Esophagus squamous epithelium (tissue), 5 donors: ENCODE measurements around the gene NACC1. TPM values are rescaled to one million over a fixed set of nuclear protein-coding genes. Genes with fewer than 3 reads are reported as not detected.
A peak's percentile ranks its signal among the peaks of the same experiment; 100 is the strongest.

Source experiments
- DNase-seq: peaks from one replicate; lab custom pipeline; 2025; lab: John Stamatoyannopoulos, UW
- H3K27ac ChIP-seq, 4 donors: fragments of 200-600 bp; sonication (generic); one replicate each; pipeline ENCODE4 v1.5.1; 2016 to 2019; ENCODE audit warnings: mild to moderate bottlenecking in 1 of 4
- H3K27me3 ChIP-seq, 4 donors: fragments of 200-600 bp; sonication (generic); 1 replicate in 3 of 4; 2 replicates in 1 of 4; pipeline versions ENCODE4 v1.5.1 to v1.6.0; 2017 to 2021; ENCODE audit warnings: antibody characterized with exemption in 1 of 4
- H3K36me3 ChIP-seq, 3 donors: fragments of 200-600 bp; sonication (generic); one replicate each; pipeline ENCODE4 v1.5.1; 2016 to 2019
- H3K4me1 ChIP-seq, 3 donors: fragments of 200-600 bp; sonication (generic); one replicate each; pipeline ENCODE4 v1.5.1; 2017 to 2019
- H3K4me3 ChIP-seq, 4 donors: fragments of 200-600 bp; sonication (generic); 1 replicate in 3 of 4; 2 replicates in 1 of 4; pipeline ENCODE4 v1.5.1; 2016 to 2019; ENCODE audit warnings: mild to moderate bottlenecking in 2 of 4, moderate library complexity in 1 of 4
- H3K9me3 ChIP-seq, 3 donors: fragments of 200-600 bp; sonication (generic); one replicate each; pipeline ENCODE4 v1.5.1; 2016 to 2019
- CTCF ChIP-seq, 6 experiments: fragments of 450-650 bp in 4 of 6; fragments of 200-600 bp in 2 of 6; sonication (generic) in 2 of 6; IDR thresholded peaks; one replicate each; pipeline ENCODE4 v1.5.1; 2016 to 2019; ENCODE audit warnings: antibody characterized with exemption in 6 of 6, mild to moderate bottlenecking in 4 of 6, moderate library complexity in 4 of 6
- POLR2A ChIP-seq, 4 donors: fragments of 450-650 bp; IDR thresholded peaks; one replicate each; pipeline ENCODE4 v1.6.1; 2017; ENCODE audit warnings: antibody characterized with exemption in 4 of 4, mild to moderate bottlenecking in 4 of 4, moderate library complexity in 3 of 4
- WGBS, 2 donors: methylation state at CpG; one replicate each; pipeline ENCODE4 v1.1.5; 2018; 5-methylcytosine and 5-hydroxymethylcytosine counted together
- intact Hi-C: fragments of 100-400 bp; cut with DNase I; formaldehyde crosslinking; loops from one replicate; pipeline ENCODE4 v1.15.0; 2022
- total RNA-seq, 4 donors: library from RNA; depleted of rRNA; stranded (reverse); fragments of >200 nt; gene quantifications; one replicate each; pipeline ENCODE4 v1.1.0, GENCODE V29; 2016
- donor health status: DM: yes; HTN: yes; CAD: no.

The NACC1 gene
- total RNA-seq, 4 donors from 2014 or later, result 26.7 to 45.5 (median 37.1) TPM

DNA sequence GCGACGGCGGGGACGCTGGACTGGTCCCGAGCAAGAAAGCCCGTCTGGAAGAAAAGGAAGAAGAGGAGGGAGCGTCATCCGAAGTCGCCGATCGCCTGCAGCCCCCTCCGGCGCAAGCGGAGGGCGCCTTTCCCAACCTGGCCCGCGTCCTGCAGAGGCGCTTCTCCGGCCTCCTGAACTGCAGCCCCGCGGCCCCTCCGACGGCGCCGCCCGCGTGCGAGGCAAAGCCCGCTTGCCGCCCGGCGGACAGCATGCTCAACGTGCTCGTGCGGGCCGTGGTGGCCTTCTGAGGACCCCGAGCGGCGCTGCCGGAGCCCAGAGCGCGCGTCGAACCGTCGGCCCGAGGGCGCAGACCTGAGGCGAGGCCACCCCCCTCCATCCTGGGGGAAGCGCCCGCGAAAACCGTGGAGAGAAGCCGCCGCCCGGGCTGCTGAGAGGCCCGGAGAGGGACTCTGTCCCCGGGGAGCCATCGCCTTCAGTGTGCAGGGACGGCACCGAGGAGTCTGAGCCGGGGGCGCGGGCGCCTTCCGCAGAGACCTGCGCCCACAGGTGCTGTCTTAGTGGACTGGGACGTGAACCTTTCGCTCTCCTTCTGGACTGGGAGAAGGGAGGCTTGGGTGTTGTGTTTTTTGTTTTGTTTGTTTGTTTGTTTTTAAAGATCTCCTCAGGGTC lies 35.6 kb downstream of the NACC1 start:
- Histone ChIP-seq H3K4me3 (peak overlapping the region; percentile 85 to 99 (median 92)), H3K27ac (peak overlapping the region; percentile 96 to 100 (median 100)), H3K9me3 (no peaks in the 10 kb centered on the region), H3K36me3 (peaks cover 0 to 4% (median 0%) of the 10 kb centered on the region in 3 donors), H3K27me3 (no peaks in the 10 kb centered on the region), H3K4me1 (peaks cover 21 to 56% (median 27%) of the 10 kb centered on the region in 3 donors)
- TF ChIP-seq POLR2A (IDR thresholded peaks at IDR 0.05), result no peak
- peak in 1 of 6 experiments; percentile 2 for TF ChIP-seq CTCF (IDR thresholded peaks at IDR 0.05)
- intact Hi-C loops, result no loop called here
- no peak for DNase-seq
- 0 to 1% methylated on average over 14 to 22 of the region's 69 CpGs for WGBS, 2 donors

DNA sequence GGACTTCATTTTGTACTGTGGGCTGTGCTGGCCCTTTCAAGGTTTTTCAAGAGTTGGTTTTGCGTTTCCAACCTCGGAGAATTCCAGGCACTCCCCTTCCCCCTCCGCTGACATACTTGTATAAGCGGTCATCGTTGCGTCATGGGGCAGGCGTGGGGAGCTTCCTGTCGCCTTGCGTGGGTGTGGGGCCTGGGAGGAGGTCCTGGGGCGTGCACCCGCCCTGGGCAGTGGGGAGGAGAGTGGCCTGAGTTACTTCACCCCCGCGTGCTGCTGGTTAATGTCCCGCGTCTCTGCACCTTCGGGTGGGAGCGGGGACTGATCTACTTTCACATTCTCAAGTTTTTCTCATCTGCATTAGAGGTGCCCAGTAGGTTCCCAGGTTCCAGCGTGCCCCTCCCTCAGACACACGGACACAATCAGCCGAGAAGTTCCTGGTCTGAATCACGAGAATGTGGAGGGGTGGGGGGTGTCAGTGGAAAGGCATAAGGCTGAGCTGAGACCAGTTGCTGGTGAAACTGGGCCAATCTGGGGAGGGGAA lies 36.2 kb downstream of the NACC1 start:
- H3K27me3 ChIP-seq, result no peaks in the 10 kb centered on the region
- H3K36me3 ChIP-seq, result peaks cover 0 to 4% (median 0%) of the 10 kb centered on the region in 3 donors
- TF ChIP-seq POLR2A (IDR thresholded peaks at IDR 0.05) (peak in 3 of 4 donors; percentile 55 to 85 (median 59)), CTCF (IDR thresholded peaks at IDR 0.05) (no peak)
- intact Hi-C loops, result no loop called here
- H3K27ac ChIP-seq, result peak overlapping the region; percentile 96 to 100 (median 100)
- H3K4me1 ChIP-seq, result peaks cover 16 to 50% (median 21%) of the 10 kb centered on the region in 3 donors
- 0% methylated on average over 3 to 5 of the region's 21 CpGs for WGBS, 2 donors
- DNase-seq, result peak; percentile 60
- peak overlapping the region; percentile 85 to 99 (median 92) for H3K4me3 ChIP-seq
- H3K9me3 ChIP-seq, result no peaks in the 10 kb centered on the region

- peak overlapping the region; percentile 96 to 100 (median 100) for H3K27ac ChIP-seq
- TF ChIP-seq POLR2A (IDR thresholded peaks at IDR 0.05) (peak in 1 of 4 donors; percentile 38), CTCF (IDR thresholded peaks at IDR 0.05) (peak in 2 of 6 experiments; percentile 7 to 16)
- no peaks in the 10 kb centered on the region for H3K27me3 ChIP-seq
- no peak for DNase-seq
- intact Hi-C loops, result no loop called here
- H3K36me3 ChIP-seq, result peaks cover 0 to 4% (median 0%) of the 10 kb centered on the region in 3 donors
- 1 to 3% methylated on average over 13 to 18 of the region's 24 CpGs for WGBS, 2 donors
- peaks cover 16 to 43% (median 19%) of the 10 kb centered on the region in 3 donors for H3K4me1 ChIP-seq
- no peaks in the 10 kb centered on the region for H3K9me3 ChIP-seq
- peak overlapping the region; percentile 85 to 99 (median 92) for H3K4me3 ChIP-seq
Observed at GRCh38 chr19:13154911-13155471, 36.9 kb downstream of the NACC1 start.

DNA sequence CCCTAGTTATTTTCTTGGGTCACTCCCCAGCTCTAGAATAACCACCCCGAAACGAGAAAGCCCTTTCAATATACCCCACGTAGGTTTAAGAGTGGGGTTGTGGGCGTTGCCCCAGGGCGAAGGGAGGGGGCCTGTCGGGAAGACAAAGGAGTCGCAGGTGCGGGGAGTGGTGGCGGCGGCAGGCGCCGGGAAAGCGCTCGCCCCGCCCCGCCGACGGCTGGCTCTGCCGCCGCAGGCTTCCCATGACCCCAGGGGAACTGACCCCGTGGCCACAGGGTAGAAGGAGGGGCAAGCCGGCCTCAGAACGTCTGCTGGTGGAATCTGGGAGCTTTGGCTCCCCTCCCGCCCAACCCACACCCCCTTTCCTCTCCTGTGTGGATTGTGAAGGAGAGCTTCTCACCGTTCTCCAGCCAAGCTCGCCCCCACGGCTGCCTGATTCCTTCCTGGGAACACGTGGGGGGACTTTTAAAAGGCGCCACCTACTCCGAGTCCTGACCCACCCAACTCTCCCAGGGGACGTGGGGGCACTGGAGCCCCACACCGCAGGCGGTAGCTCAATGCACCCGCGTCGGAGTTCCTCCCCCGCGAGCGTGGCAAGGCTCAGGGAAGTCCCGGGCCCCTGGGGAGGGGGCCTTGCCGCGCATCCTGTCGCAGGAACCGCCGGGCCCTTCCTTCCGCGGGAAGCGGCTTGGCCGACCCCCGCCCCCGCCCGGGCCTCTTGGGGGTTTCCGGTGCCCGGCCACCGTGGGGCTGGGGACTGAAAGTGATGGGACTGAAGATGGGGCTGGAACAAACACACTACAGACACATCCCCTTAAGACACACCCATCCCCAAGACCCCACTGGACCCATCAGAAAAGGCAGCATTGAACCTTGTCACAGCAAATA lies 37.7 kb downstream of the NACC1 start:
- WGBS, 2 donors, result 0% methylated on average over 9 to 14 of the region's 55 CpGs
- Histone ChIP-seq H3K4me3 (peak overlapping the region; percentile 85 to 99 (median 92)), H3K36me3 (peaks cover 0 to 4% (median 0%) of the 10 kb centered on the region in 3 donors), H3K4me1 (peaks cover 17 to 51% (median 24%) of the 10 kb centered on the region in 3 donors), H3K27me3 (no peaks in the 10 kb centered on the region), H3K9me3 (no peaks in the 10 kb centered on the region), H3K27ac (peak overlapping the region; percentile 96 to 100 (median 100))
- intact Hi-C loops, result no loop called here
- peak; percentile 35 for DNase-seq
- TF ChIP-seq POLR2A (IDR thresholded peaks at IDR 0.05) (peak in 1 of 4 donors; percentile 24), CTCF (IDR thresholded peaks at IDR 0.05) (no peak)
